HCEC 1CT (cell line): Measurements from ENCODE around the gene MAPK11.

Experiments used
- DNase-seq: peaks from one replicate; pipeline ENCODE4 v3.0.0-alpha.2; 2017

The MAPK11 gene

DNA sequence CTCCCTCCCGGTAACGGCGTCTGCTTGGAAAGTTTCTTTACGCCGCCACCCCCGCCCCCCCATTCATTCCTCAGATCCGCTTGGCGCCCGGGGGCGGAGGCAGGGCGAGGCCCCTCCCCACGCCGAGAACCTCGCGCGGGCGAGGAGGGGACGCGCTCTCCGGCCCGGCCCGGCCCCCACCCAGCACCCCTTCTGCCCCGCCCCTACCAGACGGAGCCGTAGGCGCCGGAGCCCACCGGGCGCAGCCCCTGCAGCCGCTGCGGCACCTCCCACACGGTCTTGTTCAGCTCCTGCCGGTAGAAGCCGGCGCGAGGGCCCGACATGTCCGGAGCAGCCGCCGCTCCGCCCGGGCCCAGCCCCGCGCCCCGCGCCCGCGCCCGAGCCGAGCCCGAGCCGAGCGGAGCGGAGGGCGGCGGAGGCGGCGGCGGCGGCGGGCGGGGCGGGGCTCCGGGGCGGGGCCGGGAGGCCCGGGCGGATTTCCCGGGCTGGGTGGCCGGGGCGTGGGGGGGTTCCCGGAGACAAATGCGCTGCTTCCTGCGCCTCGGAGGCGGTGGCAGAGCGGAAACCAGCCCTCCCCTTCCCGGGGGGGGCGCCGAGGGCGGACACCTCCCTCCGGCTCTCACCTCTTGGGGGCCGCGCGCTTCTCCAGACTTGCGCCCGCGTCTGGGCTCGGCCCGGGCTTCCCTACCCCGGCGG lies at the start of gene MAPK11:
TSS of gene MAPK11 (minus strand) at position 411 of the 696 bp plus-strand sequence. CDS start at position 323, 88 bp downstream.
- no peak for DNase-seq

DNA sequence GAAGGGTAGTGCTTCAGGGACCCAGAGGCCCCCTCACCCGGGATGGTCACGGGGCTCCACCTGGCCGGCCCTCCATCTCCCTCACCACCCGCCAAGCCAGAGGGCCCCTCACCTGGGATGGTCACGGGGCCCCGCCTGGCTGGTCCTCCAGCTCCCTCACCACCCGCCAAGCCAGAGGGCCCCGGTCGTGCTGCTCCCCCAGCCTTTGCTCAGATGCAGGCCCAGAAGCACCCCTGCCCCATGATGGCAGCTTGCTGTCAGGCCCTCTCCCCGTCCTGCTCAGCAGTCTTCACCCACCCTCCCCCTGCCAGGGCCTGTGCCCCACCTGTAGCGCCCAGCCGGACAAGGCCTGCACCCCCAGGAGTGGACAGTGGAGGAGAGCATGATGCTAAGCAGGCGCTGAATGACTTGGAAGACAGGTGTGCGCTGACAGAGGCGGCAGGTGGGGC lies 49.3 kb upstream of the MAPK11 start:
- no peak for DNase-seq

DNA sequence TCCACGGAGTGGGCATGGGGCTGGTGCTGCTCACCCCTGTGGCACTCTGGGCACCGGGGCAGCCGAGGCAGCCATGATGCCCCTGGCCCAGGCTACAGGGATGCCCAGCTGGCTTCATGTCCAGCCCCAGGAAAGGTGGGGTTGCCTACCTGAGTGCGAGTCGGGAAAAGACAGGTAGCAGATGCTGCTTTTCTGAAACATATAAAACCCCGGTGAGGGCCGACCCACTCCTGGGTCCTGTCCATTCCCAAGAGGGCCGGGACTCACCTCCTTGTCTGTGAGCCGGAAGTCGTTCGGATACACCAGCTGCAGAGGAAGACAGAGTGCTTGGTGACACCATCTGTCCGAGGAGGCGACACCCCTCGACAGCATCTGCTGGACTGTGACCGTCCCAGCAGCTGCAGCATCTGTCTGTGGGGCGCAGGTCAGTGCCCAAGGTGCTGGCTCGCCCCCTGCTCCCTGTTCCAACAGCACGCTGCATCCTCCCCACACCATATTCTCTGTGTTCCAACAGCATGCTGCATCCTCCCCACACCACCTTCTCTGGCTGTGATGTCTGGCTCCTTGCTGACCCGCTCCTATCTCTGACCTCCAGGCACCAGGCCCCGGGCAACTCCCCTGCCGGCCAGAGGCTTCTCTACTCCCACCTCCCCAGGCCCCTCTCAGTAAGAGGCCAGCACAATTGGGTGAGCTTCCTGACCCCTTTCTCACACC lies 48.7 kb upstream of the MAPK11 start:
- DNase-seq = no peak

DNA sequence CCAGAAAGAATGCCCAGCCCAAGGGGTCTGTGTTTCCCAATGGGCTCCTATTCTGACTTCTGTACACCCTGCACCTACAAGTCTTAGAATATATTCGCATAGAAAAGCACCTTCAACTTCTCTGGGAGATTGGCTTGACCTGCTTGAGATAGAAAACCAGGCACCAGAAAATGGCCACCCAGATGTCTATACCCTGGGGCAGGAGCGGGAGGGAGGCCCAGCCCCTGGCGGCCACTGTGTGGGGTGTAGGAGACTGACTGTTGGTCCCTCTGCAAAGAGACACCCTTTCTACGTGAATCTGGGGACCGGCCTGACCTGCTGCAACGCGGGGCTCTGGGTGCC lies 48.1 kb upstream of the MAPK11 start:
- no peak for DNase-seq

DNA sequence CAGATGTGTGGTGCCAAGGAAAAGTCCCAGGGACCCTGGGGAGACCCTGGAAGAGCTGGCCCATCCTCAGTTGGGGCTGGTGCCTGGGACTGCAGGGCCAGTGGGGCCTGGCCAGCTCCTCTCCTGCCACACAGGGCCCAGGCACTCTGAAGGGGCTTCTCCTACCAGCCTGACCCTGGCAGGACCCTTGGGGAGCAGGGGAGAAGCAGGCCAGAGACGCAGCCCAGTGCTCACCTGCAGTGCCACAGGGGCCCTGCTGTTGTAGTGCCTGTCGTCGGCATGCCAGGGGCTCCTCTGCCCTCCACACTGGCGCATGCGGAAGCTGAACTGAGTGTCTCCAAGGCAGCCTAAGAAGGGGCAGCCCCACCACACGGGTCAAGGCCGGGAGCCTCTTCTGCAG lies 47.5 kb upstream of the MAPK11 start:
- no peak for DNase-seq

DNA sequence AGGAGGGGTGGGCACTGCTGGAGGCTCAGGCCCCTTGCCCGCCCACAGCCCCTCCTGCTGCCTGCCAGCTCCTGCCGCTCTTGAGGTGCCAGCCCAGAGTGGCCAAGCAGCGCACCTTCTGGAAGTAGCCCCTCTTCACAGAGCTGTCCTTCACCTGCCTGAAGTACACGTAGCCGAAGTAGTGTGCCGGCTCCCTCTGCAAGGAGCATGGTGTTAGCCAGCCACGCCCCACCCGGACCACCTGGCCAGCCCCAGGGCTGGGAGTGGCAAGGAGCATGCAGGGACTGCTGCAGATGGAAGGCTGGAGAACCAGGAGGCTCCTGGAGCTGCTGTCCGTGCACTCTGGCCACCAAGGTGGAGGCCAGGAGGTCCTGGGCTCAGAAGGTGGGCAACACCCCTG lies 47.0 kb upstream of the MAPK11 start:
- DNase-seq = no peak

DNA sequence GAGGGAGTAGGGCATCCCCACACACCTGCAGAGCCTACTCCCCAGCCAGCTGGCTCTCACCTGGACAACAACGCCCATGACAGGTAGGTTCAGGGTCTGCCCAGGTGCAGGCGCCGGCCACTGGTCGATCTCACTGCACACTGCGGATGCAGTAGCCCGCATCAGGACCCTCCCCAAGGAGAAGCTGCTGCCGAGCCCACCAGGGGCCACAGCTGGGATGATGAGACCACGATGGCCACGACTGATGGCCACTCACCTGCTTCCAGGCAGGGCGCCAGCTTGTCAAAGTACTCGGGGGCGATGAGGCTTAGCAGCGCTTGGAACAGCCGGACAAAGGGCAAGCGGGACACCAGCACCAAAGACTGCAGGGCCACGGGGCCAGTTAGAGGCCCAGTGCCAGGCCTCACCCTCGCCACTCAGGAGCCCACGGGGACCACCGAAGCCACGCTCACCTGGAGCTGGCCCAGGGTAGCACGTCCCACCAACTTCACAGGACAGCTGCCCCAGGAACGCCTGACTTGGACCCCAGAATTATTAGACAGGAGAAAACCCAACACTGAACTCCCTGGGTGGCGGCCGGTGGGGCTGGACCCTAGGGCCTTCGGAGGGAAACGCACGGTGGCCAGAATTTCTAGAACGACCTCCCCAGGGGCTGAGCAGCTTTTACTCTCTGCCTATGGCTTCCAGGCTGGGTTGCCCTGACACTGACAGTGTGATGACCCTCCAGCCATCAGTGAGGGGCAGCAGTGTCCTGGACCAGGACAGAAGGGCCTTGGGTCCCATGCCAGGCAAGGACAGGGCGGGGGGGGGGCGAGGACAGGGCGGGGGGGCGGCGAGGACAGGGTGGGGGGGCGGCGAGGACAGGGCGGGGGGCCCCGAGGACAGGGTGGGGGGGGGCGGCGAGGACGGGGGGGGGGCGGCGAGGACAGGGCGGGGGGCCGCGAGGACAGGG lies 46.2 kb upstream of the MAPK11 start:
- no peak for DNase-seq

DNA sequence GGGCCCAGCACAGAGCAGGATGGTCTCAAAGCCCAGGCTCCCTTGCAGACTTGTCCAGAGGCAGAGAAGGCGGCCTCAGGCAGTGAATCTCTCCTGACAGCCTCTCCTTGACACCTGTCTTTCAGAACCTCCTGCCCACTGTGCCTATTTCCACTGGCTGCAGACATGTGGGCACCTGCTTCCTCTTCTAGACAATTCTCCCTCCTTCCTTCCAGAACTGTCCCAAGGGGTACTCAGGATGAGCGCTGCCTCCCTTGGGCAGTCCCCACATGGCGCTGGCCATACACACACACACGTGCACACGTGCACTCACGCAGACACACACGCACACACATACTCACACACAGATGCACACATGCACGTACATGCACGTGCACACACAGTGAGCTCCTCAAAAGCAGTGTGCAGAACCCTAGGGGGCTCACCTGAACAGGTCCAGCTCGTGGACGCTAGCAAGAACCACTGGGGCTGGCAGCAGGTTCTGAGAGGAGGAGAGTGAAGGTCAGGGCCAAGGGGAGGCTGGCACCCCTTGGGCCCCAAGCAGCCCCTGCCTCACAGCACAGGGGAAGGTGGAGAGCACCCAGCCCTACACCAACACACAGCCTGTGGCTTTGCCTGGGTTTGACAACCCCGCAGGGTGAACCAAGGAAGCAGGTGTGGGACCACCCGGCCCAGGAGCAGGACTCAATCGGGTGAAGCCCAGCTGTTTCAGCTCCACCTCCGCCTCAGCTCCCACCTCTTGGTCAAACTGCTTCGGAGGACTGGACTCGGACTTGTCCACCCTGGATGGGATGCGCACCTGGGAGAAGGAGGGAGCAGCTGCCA lies 45.3 kb upstream of the MAPK11 start:
- DNase-seq = no peak

DNA sequence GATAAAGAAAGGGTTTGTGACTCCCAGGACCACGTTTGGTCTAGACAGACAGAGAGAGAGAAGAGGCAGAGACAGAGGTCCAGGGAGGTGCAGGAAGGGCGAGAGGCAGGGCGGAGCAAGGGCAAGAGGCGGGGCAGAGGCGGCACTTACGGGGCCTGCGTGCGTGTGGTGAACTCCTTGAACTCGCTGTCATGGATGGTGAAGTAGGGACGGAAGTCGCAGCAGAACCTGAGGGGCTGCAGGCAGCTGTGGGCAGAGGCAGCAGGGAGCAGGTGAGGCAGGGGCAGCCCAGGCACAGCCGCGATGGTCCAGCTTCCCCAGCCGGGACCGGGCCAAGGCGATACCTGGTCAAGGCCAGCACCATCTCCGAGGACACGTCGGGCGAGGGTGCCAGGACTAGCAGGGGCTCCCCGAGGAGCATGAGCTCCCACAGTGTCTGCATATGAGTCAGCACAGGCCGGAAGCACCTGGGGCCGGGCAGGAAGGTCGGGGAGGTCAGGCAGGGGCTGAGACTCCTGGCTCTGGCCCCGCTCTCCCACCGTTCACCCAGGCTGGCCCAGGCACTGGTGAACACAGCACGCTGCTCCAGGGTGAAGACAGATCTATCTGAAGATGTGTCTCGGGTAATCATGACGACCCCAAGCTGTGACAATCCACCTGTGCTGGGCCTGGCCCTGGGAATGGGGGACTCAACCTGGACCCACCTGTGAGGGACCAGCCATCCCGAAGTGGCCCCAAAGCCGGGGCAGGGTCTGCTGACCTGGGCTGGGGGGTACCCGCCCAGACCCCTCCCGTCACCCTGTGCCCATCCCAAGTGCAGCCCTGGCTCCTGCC lies 44.5 kb upstream of the MAPK11 start:
- no peak for DNase-seq

DNA sequence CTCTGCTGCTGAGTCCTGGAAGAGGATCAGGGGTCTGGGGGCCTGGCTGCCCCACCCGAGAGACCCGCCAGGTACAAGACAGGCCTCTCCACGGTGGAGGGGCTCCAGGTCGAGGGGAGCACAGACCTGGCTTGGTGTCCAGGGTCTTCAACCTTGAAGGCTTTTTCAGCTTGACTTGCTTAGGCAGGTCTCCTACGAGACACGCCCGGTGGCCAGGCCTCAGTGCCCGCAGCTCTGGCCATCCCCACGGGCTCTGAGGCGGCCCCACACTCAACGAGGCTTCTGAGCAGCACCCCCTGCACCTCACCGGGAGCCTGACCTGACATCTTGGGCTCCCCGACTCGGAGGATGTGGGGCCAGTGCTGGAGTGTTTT lies 43.9 kb upstream of the MAPK11 start:
- DNase-seq = no peak

DNA sequence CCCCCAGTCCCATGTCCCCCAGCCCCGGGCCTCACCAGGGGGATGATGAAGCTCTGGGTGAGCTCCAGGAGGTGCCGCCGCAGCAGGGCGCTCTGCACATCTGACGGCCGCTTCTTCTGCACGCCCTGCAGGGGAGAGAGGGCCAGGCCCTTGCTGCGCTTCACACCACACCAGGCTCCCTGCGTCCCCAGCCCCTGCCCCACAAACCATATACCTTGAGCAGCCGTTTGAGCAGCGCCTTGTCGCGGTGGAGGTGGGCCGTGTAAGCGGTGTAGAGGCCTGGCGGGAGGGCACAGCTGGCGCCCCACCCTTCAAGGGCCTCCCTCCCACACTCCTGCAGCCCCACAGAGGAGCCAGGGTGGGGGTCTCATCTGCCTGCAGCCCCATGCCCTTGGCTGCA lies 43.4 kb upstream of the MAPK11 start:
- no peak for DNase-seq

DNA sequence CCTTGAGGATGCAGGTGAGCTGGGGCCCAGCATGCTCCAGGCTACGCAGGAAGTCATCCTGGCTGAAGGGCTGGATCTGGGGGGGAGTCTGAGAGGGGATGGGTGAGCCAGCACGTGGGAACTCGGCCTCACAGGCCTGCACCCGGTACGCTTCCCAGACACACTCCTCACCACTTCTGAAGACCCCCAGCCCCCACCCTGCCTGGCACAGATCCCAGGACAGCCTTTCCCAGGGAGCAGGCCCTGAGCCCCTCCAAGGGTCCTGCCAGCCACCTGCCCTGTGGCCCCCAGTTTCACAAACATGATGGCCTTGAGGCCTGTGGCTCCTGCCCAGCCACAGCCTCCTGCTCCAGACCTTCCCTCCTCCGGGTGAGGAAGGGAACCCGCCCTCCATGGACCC lies 42.8 kb upstream of the MAPK11 start:
- DNase-seq = no peak

DNA sequence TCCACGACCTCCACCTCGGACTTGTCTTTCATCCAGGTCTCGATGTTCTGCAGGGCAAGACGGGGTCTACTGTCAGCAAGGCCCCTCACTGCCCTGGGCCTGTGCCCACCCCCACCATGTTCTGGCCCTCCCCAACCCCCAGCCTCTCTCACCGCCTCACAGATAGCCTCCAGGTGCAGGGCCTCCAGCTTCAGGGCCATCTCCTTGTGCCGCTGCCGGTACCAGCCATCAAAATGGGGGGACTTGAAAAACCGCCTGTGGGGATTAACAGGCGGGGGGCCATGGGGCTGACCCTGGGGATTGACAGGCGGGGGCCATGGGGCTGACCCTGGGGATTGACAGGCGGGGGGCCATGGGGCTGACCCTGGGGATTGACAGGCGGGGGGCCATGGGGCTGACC lies 42.2 kb upstream of the MAPK11 start:
- DNase-seq = no peak

DNA sequence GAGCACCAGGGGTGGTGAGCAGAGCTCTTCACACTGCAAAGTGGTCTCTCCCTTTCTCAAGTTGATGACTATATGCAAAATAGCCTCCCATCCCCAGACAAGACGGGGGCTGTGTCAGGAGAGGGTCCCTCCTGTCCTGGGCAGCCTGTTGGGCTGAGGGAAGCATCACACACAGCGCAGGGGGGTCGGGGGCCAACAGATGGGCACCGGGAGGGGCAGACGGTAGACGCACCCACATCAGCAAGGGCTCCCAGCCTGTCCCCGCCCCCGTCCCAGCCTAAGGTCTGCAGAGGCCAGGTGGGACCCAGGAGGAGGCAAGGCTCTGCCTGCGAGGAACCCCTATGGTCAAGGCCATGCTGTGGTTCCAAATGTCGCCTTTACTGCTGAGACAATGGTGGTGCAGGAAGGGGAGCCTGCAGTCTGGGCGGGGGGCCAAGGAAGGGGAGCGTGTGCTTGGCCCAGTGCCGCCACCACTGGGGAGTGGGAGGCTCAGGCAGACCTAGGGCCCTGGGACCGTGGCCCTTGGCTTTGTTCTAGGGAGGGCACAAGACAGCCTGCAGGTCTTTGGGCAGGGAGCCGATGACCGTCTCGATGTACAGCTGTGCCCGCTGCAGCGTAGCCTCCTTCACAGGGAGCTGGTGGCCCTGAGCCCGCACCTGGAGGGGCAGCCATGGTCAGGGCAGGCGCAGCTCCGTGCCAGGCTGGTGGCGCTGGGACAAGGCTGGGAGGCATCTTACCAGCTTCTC lies 41.6 kb upstream of the MAPK11 start:
- no peak for DNase-seq

DNA sequence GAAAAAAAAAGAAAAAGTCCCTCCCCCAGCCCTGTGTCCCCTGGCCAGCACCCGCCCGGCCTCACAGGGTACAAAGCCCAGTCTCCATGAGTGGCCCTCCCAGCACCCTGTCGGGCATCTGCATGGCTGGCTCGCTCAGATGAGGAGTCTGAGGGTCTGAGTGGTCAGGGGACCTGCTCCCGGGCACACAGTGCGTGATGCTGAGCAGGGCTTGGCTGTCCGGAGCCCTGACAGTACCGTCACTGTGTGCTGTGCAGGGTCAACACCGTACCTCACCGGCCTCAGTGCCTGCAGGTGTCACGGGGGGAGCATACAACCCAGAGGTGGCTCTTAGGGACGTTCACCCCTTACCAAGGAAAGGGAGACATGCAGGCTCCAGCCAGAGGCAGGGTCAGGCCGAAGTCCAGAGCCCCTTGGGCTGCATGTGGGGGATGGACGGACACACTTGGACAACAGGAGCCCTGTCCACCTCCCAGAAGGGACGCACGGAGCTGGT lies 40.8 kb upstream of the MAPK11 start:
- no peak for DNase-seq

DNA sequence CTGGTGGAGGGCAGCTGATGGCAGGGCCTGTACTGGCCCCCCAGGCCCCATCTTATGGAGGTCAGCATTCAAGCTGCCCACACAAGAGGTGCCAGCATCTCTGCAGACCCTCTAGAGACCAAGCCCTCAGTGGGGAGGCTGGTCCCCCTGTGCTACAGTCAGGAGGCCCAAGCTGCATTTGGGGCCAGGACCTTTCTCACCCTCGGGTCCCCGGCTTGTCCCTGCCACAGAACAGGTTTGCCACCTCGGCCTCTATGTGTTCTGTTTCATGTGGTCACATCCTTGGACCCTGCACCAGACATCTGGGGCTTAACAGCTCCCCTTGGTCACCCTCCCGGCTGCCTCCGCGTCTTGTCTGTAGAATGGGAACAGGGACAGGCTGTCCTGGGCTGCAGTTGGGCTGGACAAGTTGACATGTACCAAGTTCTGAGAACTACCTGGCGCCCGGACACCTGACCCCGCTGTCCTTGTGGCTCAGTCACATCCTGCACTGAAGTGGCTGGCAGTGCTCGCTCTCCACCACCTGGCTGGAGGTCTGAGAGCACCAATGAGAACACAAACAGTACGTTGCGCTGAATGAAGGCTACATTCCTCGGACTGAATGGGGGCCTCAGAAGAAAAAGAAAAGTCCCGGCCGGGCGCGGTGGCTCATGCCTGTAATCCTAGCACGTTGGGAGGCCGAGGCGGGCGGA lies 40.0 kb upstream of the MAPK11 start:
- DNase-seq = no peak

DNA sequence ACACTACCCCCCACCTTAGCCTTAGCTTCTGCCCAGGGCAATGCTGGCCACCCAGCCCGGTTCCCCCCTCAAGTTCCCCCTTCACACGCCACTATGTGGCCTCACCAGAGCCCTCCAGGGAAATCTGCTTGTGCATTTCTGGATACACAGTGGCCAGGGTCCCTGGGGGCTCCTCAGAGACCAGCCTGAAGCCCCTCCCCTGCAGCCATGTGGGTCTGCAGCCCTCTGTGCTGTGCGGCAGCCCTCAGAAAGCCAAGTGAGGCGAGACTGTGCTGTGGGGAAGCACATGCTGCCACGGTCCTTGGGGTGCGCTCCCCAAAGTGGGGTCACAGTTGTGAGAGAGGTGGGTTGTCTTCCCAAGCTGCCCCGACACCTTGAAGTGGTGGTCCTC lies 39.4 kb upstream of the MAPK11 start:
- DNase-seq = no peak

DNA sequence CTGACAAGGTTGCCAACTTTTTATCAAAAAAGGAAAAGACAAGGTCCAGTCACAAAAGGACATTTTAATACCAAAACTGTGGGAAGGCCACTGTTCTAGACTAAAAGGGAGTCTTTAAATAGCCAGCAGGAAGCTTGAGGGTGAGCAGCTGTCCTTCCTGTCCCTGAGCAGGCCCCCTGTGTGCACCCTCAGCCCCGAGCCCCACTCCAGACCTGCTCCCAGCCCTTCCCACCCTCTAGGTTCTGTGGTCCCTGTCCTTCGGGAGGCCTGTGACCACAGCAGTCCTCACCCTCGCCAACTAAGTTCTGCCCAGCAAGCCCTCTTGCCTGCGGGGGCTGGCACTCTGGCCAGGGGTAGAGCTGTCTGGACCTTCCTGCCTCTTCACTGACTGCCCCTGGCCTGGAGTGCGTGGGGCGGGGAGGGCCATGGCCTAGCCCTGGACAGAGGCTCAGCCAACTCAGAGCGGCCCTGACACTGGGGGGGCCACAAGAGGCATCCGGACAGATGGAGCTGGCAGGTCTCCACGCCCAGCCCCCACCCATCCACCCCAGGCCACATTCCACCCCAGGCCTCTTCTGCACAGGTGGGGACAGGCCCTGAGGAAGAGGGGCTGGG lies 38.9 kb upstream of the MAPK11 start:
- DNase-seq = no peak

DNA sequence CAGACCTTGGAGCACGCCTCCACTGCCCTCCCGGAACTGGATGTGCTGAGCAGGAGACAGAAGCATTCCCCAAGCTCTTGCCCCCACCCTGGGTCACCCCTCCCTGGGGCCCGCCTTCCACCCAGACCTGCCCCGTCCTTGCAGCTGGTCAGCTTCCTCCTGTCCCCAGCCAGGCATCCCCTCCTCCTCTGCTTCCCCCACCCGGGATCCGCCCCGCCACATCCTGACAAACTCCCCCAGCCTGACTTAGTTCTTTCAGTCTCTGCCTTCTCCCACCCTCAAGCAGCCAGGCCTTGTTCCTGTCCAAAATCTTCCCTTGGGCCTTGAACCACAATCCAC lies 38.4 kb upstream of the MAPK11 start:
- DNase-seq = no peak
